Gastroesophageal sphincter (tissue), 3 donors: ENCODE measurements around the gene TBX21.

Source experiments
- CTCF ChIP-seq, 4 experiments: fragments of 200-600 bp in 2 of 4; fragments of 450-650 bp in 2 of 4; sonication (generic) in 1 of 4; IDR thresholded peaks; one replicate each; pipeline ENCODE4 v1.5.1; 2017 to 2019; ENCODE audit warnings: antibody characterized with exemption in 4 of 4, mild to moderate bottlenecking in 2 of 4, moderate library complexity in 2 of 4
- EP300 ChIP-seq: sonication (generic); formaldehyde crosslinking; IDR thresholded peaks from one replicate; pipeline ENCODE4 v1.6.1; 2017; ENCODE audit warnings: antibody characterized with exemption, mild to moderate bottlenecking
- POLR2A ChIP-seq, 2 donors: fragments of 450-650 bp; IDR thresholded peaks; one replicate each; pipeline ENCODE4 v1.6.1; 2017; ENCODE audit warnings: antibody characterized with exemption in 2 of 2, mild to moderate bottlenecking in 2 of 2, moderate library complexity in 1 of 2

GRCh38 chr17:47712330-47713023 is 20.6 kb upstream of the TBX21 start:
- TF ChIP-seq CTCF (IDR thresholded peaks at IDR 0.05): no peak
- TF ChIP-seq EP300: no peak
- TF ChIP-seq POLR2A (IDR thresholded peaks at IDR 0.05): no peak
